ENCODE measurements around the gene ATP2B3. TPM values are rescaled to one million over a fixed set of nuclear protein-coding genes. Genes with fewer than 3 reads are reported as not detected.

ATP2B3 gene
- total RNA-seq, 1 experiment from 2014 or later = 0.21 TPM

GRCh38 chrX:153492543-153492942 is 24.9 kb upstream of the ATP2B3 start:
- ChIA-PET CTCF (no interaction called here), POLR2A (interaction anchor here (0.5 kb wide), 1 partner anchor 22 kb away, joined by 12 read pairs; no protein-coding TSS in a partner anchor)
- TF ChIP-seq, protein P1, sequence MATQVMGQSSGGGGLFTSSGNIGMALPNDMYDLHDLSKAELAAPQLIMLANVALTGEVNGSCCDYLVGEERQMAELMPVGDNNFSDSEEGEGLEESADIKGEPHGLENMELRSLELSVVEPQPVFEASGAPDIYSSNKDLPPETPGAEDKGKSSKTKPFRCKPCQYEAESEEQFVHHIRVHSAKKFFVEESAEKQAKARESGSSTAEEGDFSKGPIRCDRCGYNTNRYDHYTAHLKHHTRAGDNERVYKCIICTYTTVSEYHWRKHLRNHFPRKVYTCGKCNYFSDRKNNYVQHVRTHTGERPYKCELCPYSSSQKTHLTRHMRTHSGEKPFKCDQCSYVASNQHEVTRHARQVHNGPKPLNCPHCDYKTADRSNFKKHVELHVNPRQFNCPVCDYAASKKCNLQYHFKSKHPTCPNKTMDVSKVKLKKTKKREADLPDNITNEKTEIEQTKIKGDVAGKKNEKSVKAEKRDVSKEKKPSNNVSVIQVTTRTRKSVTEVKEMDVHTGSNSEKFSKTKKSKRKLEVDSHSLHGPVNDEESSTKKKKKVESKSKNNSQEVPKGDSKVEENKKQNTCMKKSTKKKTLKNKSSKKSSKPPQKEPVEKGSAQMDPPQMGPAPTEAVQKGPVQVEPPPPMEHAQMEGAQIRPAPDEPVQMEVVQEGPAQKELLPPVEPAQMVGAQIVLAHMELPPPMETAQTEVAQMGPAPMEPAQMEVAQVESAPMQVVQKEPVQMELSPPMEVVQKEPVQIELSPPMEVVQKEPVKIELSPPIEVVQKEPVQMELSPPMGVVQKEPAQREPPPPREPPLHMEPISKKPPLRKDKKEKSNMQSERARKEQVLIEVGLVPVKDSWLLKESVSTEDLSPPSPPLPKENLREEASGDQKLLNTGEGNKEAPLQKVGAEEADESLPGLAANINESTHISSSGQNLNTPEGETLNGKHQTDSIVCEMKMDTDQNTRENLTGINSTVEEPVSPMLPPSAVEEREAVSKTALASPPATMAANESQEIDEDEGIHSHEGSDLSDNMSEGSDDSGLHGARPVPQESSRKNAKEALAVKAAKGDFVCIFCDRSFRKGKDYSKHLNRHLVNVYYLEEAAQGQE (IDR thresholded peaks at IDR 0.05; ENCODE audit: insufficient read depth in 1 of 2, low read depth in 2 of 2, low read length in 1 of 2) = no peak
- TF ChIP-seq POLR2AphosphoS5 (IDR thresholded peaks at IDR 0.05; ENCODE audit: low read depth, low read length) (no peak), SIN3A (IDR thresholded peaks at IDR 0.05; ENCODE audit: borderline replicate concordance, insufficient read depth, low read depth, low read length) (no peak), TCF7L2 (IDR thresholded peaks at IDR 0.05; ENCODE audit: low read depth, low read length) (no peak)
- TF ChIP-seq, protein P2, sequence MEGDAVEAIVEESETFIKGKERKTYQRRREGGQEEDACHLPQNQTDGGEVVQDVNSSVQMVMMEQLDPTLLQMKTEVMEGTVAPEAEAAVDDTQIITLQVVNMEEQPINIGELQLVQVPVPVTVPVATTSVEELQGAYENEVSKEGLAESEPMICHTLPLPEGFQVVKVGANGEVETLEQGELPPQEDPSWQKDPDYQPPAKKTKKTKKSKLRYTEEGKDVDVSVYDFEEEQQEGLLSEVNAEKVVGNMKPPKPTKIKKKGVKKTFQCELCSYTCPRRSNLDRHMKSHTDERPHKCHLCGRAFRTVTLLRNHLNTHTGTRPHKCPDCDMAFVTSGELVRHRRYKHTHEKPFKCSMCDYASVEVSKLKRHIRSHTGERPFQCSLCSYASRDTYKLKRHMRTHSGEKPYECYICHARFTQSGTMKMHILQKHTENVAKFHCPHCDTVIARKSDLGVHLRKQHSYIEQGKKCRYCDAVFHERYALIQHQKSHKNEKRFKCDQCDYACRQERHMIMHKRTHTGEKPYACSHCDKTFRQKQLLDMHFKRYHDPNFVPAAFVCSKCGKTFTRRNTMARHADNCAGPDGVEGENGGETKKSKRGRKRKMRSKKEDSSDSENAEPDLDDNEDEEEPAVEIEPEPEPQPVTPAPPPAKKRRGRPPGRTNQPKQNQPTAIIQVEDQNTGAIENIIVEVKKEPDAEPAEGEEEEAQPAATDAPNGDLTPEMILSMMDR (IDR thresholded peaks at IDR 0.05) = no peak
- Histone ChIP-seq H3K4me3 (ENCODE audit: low read depth in 2 of 2, low read length in 2 of 2) (no peak overlapping the region), H3K9me3 (ENCODE audit: control insufficient read depth, insufficient read depth, low read depth, low read length) (no peaks in the 10 kb centered on the region), H3K27me3 (ENCODE audit: control insufficient read depth, insufficient read depth, low read length) (no peaks in the 10 kb centered on the region), H3K27ac (ENCODE audit: low read length) (no peak overlapping the region), H3K36me3 (ENCODE audit: control insufficient read depth, insufficient read depth, low read length) (no peaks in the 10 kb centered on the region), H3K4me1 (ENCODE audit: control insufficient read depth, insufficient read depth, low read length) (peaks cover 34% of the 10 kb centered on the region)
- no TSS peak for BruUV-seq (replicated peaks)
- DNase-seq (ENCODE audit: low read depth, low spot score) = no peak
- ATAC-seq = no peak
- in situ Hi-C loops (cut with HindIII; ENCODE audit: low pct_unique_long_range_greater_than_20kb, low sequenced_read_pairs) (no loop called here), intact Hi-C loops (cut with micrococcal nuclease; ENCODE audit: unreplicated experiment) (no loop called here)

DNA sequence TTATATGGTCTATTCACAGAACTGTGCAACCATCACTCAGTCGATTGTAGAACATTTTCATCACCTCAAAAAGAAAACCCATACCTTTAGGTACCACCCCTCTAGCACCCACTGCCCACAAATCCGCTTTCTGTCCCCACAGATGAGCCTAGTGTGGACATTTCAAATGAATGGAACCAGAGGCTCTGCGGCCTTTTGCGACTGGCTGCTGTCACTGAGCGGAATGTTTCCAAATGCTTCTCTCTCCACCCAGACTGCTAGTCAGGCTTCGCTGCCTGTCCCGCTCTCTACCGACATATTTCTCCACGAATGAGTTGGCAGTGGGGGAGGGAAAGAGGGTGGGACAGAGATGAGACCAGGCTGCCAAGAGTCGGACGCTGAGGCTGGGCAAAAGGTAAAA is 24.4 kb upstream of the ATP2B3 start:
- ATAC-seq (no peak), DNase-seq (ENCODE audit: low read depth, low spot score) (no peak)
- no peaks in the 10 kb centered on the region for H3K36me3 ChIP-seq (ENCODE audit: control insufficient read depth, insufficient read depth, low read length)
- in situ Hi-C loops (cut with HindIII; ENCODE audit: low pct_unique_long_range_greater_than_20kb, low sequenced_read_pairs) (no loop called here), intact Hi-C loops (cut with micrococcal nuclease; ENCODE audit: unreplicated experiment) (no loop called here)
- H3K4me3 ChIP-seq (ENCODE audit: low read depth in 2 of 2, low read length in 2 of 2) = no peak overlapping the region
- TF ChIP-seq, protein P1 (IDR thresholded peaks at IDR 0.05; ENCODE audit: insufficient read depth in 1 of 2, low read depth in 2 of 2, low read length in 1 of 2) = no peak
- TF ChIP-seq, protein P2 (IDR thresholded peaks at IDR 0.05) = no peak
- no peak for TF ChIP-seq POLR2AphosphoS5 (IDR thresholded peaks at IDR 0.05; ENCODE audit: low read depth, low read length)
- no peak for TF ChIP-seq TCF7L2 (IDR thresholded peaks at IDR 0.05; ENCODE audit: low read depth, low read length)
- TF ChIP-seq SIN3A (IDR thresholded peaks at IDR 0.05; ENCODE audit: borderline replicate concordance, insufficient read depth, low read depth, low read length) = no peak
- no TSS peak for BruUV-seq (replicated peaks)
- peaks cover 28% of the 10 kb centered on the region for H3K4me1 ChIP-seq (ENCODE audit: control insufficient read depth, insufficient read depth, low read length)
- H3K9me3 ChIP-seq (ENCODE audit: control insufficient read depth, insufficient read depth, low read depth, low read length) = no peaks in the 10 kb centered on the region
- ChIA-PET CTCF (no interaction called here), POLR2A (no interaction called here)
- no peak overlapping the region for H3K27ac ChIP-seq (ENCODE audit: low read length)
- no peaks in the 10 kb centered on the region for H3K27me3 ChIP-seq (ENCODE audit: control insufficient read depth, insufficient read depth, low read length)

Data from Panc1 (cell line).